ENCODE results near the gene AP4E1. TPM values are rescaled to one million over a fixed set of nuclear protein-coding genes. Genes with fewer than 3 reads are reported as not detected.
"Not testable (repeated sequence)": the region's sequence is repeated elsewhere in the genome, so short reads cannot be mapped to it uniquely, and the experiment has no call there.

AP4E1 gene
- total and polyA plus RNA-seq, 2 of the 8 experiments (the other 6 are each of a cell fraction or from before 2014, with no cell fraction given): 1.4 to 10.9 TPM

DNA sequence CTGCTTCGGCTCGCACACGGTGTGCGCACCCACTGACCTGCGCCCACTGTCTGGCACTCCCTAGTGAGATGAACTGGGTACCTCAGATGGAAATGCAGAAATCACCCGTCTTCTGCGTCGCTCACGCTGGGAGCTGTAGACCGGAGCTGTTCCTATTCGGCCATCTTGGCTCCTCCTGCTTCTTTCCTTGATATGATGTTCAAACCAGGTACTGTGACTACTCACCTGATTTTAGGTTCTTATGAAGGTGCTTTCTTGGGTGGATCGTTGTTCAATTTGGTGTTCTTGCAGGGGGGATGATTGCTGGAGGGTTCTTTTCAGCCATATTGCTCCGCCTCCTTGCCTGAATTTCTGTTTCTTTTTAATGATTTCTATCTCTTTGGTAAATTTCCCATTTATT lies 129.0 kb downstream of the AP4E1 start:
- DNase-seq (ENCODE audit: low read depth in 1 of 2, low spot score in 2 of 2); H4K5ac ChIP-seq (ENCODE audit: insufficient read length, low read depth, low read length); H2AK5ac ChIP-seq (ENCODE audit: low read depth, low read length); CTCF ChIA-PET (ENCODE audit: partially characterized antibody); H2BK5ac ChIP-seq (ENCODE audit: low read depth, low read length); H2BK120ac ChIP-seq (replicated peaks; ENCODE audit: low read depth, low read length); H4K20me1 ChIP-seq (replicated peaks in 1 of 2; ENCODE audit: control insufficient read depth in 1 of 2, insufficient read depth in 2 of 2, low read length in 2 of 2); H3K4me1 ChIP-seq (replicated peaks in 1 of 4; ENCODE audit: control insufficient read depth in 3 of 4, insufficient read depth in 4 of 4, low read length in 3 of 4); H3K27ac ChIP-seq (ENCODE audit: low read depth, low read length); H3K9me3 ChIP-seq (ENCODE audit: insufficient read depth in 2 of 2, low read depth in 1 of 2, low read length in 1 of 2); H3K27me3 ChIP-seq (replicated peaks in 1 of 4; ENCODE audit: control insufficient read depth in 3 of 4, extremely low read depth in 1 of 4, insufficient read depth in 3 of 4, low read length in 3 of 4); H4K8ac ChIP-seq (ENCODE audit: extremely low read depth, insufficient read depth, low read length); H3K56ac ChIP-seq (replicated peaks; ENCODE audit: insufficient read length, low read depth, low read length); H4K91ac ChIP-seq (replicated peaks; ENCODE audit: insufficient read length, low read length); H3K14ac ChIP-seq (ENCODE audit: insufficient read length); H3K23me2 ChIP-seq (ENCODE audit: low read depth, low read length); H2BK15ac ChIP-seq (ENCODE audit: low read length); H3K23ac ChIP-seq (ENCODE audit: insufficient read length); H3K79me2 ChIP-seq (ENCODE audit: control insufficient read depth in 1 of 2, insufficient read depth in 2 of 2, low read length in 2 of 2); H3K18ac ChIP-seq (ENCODE audit: extremely low read depth, low read length); H3K79me1 ChIP-seq (ENCODE audit: low read depth, low read length); H3K36me3 ChIP-seq (ENCODE audit: control insufficient read depth in 2 of 4, insufficient read depth in 4 of 4, low read length in 3 of 4); FAIRE-seq; H3K4ac ChIP-seq (replicated peaks; ENCODE audit: insufficient read length, low read depth, low read length): not testable (repeated sequence)
- H2BK20ac ChIP-seq (ENCODE audit: low read length): peak overlapping the region; percentile 80; the same call in 1 of the 2 replicates
- H3K9ac ChIP-seq (replicated peaks in 1 of 4; ENCODE audit: extremely low read depth in 1 of 4, low read depth in 3 of 4, low read length in 3 of 4): peak overlapping the region in 1 of 4 experiments; percentile 77; a peak in 1 of 7 replicates
- POLR2A ChIA-PET (ENCODE audit: partially characterized antibody): interaction anchor here (1.2 kb wide), 1 partner anchor 28 kb away, joined by 3 read pairs; no protein-coding TSS in a partner anchor
- 0 out of 2 replicates have a peak overlapping the region, but pooled peaks have one; percentile 68 for H2BK12ac ChIP-seq (ENCODE audit: low read depth, low read length)
- TF ChIP-seq YY1 (IDR thresholded peaks at IDR 0.05; ENCODE audit: low read depth, low read length): 0 out of 2 replicates have a peak, but pooled peaks have one; percentile 66
- H3K4me2 ChIP-seq (ENCODE audit: insufficient read depth in 1 of 2, low read depth in 2 of 2, low read length in 2 of 2): peak overlapping the region; percentile 40 to 73; a peak in 3 of 4 replicates
- 87% methylated on average over 13 of the region's 13 CpGs; no CpG with 5 or more reads in 1 of the 2 experiments for WGBS, 2 experiments (ENCODE audit: extremely low coverage in 1 of 2, insufficient coverage in 1 of 2, insufficient read length in 1 of 2, insufficient replicate concordance in 2 of 2, low coverage in 1 of 2, low lambda C conversion rate in 2 of 2, missing lambda C conversion rate in 1 of 2)
- H2AFZ ChIP-seq (ENCODE audit: low read length): 0 out of 2 replicates have a peak overlapping the region, but pooled peaks have one; percentile 56
- H3K4me3 ChIP-seq (ENCODE audit: extremely low read depth in 1 of 4, insufficient read depth in 2 of 4, low read depth in 3 of 4, low read length in 4 of 4): peak overlapping the region; percentile 10 to 48 (median 31); a peak in 4 of 8 replicates
